Right lobe of liver (tissue), 4 donors: ENCODE results near the gene SIRT2.

Experiments
- POLR2A ChIP-seq: fragments of 450-650 bp; IDR thresholded peaks from one replicate; pipeline ENCODE4 v1.6.1; 2017; ENCODE audit warnings: antibody characterized with exemption, mild to moderate bottlenecking
- TF ChIP-seq, protein P1 (sequence below), 4 donors: fragments of 200-600 bp in 3 of 4; fragments of 450-650 bp in 1 of 4; IDR thresholded peaks; one replicate each; pipeline versions ENCODE4 v1.5.1 to v1.8.0; 2016 to 2022; ENCODE audit warnings: antibody characterized with exemption in 4 of 4, mild to moderate bottlenecking in 2 of 4
- donor health status: DM: no; HTN: no; CAD: no.
- donor health status: DM: no; HTN: no; CAD: no.
- donor health status: DM: no; HTN: yes; CAD: no.

- TF ChIP-seq, protein P1, sequence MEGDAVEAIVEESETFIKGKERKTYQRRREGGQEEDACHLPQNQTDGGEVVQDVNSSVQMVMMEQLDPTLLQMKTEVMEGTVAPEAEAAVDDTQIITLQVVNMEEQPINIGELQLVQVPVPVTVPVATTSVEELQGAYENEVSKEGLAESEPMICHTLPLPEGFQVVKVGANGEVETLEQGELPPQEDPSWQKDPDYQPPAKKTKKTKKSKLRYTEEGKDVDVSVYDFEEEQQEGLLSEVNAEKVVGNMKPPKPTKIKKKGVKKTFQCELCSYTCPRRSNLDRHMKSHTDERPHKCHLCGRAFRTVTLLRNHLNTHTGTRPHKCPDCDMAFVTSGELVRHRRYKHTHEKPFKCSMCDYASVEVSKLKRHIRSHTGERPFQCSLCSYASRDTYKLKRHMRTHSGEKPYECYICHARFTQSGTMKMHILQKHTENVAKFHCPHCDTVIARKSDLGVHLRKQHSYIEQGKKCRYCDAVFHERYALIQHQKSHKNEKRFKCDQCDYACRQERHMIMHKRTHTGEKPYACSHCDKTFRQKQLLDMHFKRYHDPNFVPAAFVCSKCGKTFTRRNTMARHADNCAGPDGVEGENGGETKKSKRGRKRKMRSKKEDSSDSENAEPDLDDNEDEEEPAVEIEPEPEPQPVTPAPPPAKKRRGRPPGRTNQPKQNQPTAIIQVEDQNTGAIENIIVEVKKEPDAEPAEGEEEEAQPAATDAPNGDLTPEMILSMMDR (IDR thresholded peaks at IDR 0.05): no peak
- no peak for TF ChIP-seq POLR2A
Observed at GRCh38 chr19:38841180-38841766, 58.1 kb downstream of the SIRT2 start.
